BJ (cell line): Measurements from ENCODE around the gene ADCYAP1R1. TPM values are rescaled to one million over a fixed set of nuclear protein-coding genes. Genes with fewer than 3 reads are reported as not detected.

ENCODE experiments used
- CTCF ChIA-PET: fragments of 350-600 bp; formaldehyde crosslinking; extraction: SDS; loops from one replicate; lab custom pipeline; 2021; ENCODE audit warnings: antibody characterized with exemption, inconsistent platforms; lab: Yijun Ruan, JAX
- POLR2A ChIA-PET: fragments of 300-600 bp; sonication (Branson Sonifier 250); formaldehyde crosslinking; extraction: SDS; loops from one replicate; lab custom pipeline; 2021; ENCODE audit warnings: antibody characterized with exemption; lab: Charles Lee
- DNase-seq: peaks from one replicate; pipeline ENCODE4 v3.0.0-alpha.2; 2011; ENCODE audit warnings: low read depth
- H3K27me3 ChIP-seq: 2 replicates; pipeline ENCODE4 v1.6.0; 2011; ENCODE audit warnings: low read length; ENCODE audit not compliant: control insufficient read depth, insufficient read depth
- H3K36me3 ChIP-seq: 2 replicates; pipeline ENCODE4 v1.5.1; 2011; ENCODE audit warnings: low read length; ENCODE audit not compliant: control insufficient read depth, insufficient read depth
- H3K4me3 ChIP-seq: 2 replicates; pipeline ENCODE4 v1.5.1; 2011; ENCODE audit warnings: low read depth, mild to moderate bottlenecking, control low read depth, low read length
- polyA plus RNA-seq: library from polyadenylated mRNA; depleted of rRNA; stranded (reverse); fragments of >200 nt; gene quantifications from 2 replicates; pipeline ENCODE4 v1.2.3, GENCODE V29; 2011
- TF ChIP-seq, protein P1 (sequence below): IDR thresholded peaks from 2 replicates; pipeline ENCODE4 v1.5.1; 2011; ENCODE audit warnings: low read depth, mild to moderate bottlenecking, control low read depth, inconsistent platforms, low read length, moderate library complexity; ENCODE audit not compliant: insufficient read depth

Gene ADCYAP1R1
- polyA plus RNA-seq, 1 experiment = not detected

- CTCF ChIA-PET = interaction anchor here (1.0 to 1.1 kb wide), 2 partner anchors 36 to 103 kb away, joined by 3 read pairs; no protein-coding TSS in a partner anchor
- peaks cover 3% of the 10 kb centered on the region; the same call in 1 of the 2 replicates for H3K27me3 ChIP-seq
- POLR2A ChIA-PET = no interaction called here
- no peak overlapping the region for H3K4me3 ChIP-seq
- TF ChIP-seq, protein P1, sequence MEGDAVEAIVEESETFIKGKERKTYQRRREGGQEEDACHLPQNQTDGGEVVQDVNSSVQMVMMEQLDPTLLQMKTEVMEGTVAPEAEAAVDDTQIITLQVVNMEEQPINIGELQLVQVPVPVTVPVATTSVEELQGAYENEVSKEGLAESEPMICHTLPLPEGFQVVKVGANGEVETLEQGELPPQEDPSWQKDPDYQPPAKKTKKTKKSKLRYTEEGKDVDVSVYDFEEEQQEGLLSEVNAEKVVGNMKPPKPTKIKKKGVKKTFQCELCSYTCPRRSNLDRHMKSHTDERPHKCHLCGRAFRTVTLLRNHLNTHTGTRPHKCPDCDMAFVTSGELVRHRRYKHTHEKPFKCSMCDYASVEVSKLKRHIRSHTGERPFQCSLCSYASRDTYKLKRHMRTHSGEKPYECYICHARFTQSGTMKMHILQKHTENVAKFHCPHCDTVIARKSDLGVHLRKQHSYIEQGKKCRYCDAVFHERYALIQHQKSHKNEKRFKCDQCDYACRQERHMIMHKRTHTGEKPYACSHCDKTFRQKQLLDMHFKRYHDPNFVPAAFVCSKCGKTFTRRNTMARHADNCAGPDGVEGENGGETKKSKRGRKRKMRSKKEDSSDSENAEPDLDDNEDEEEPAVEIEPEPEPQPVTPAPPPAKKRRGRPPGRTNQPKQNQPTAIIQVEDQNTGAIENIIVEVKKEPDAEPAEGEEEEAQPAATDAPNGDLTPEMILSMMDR = no peak
- H3K36me3 ChIP-seq = no peaks in the 10 kb centered on the region
- no peak for DNase-seq
These were observed 32.6 kb upstream of the ADCYAP1R1 start for GRCh38 chr7:31019509-31019908.

DNA sequence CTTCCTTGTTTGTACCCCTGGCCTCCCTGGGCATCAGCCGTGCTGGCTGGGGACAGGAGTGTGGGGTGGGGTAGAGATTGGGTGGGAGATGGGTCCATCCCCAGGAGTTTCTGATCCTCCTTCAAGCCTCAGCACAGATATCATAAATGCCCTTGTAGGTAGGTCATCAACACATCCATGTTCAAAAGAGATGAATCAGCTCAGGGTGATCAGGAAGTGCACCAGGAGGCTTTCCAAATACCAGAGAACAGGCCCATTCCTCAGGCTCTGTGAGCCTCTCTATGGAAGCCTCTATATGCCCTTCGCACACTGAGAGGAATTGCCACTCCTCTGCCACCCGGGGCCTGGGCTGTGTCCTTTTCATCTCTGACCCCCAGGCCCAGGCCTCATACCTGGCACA is 31.9 kb upstream of the ADCYAP1R1 start:
- TF ChIP-seq, protein P1 = no peak
- ChIA-PET POLR2A (no interaction called here), CTCF (interaction anchor here (1.0 to 1.1 kb wide), 2 partner anchors 37 to 103 kb away, joined by 3 read pairs; no protein-coding TSS in a partner anchor)
- Histone ChIP-seq H3K27me3 (peaks cover 3% of the 10 kb centered on the region; the same call in 1 of the 2 replicates), H3K36me3 (no peaks in the 10 kb centered on the region), H3K4me3 (no peak overlapping the region)
- DNase-seq = no peak

GRCh38 chr7:31020652-31021051 is 31.5 kb upstream of the ADCYAP1R1 start:
- TF ChIP-seq, protein P1 = no peak
- H3K4me3 ChIP-seq = no peak overlapping the region
- POLR2A ChIA-PET = no interaction called here
- DNase-seq = no peak
- H3K27me3 ChIP-seq = peaks cover 3% of the 10 kb centered on the region; the same call in 1 of the 2 replicates
- CTCF ChIA-PET = no interaction called here
- no peaks in the 10 kb centered on the region for H3K36me3 ChIP-seq

DNA sequence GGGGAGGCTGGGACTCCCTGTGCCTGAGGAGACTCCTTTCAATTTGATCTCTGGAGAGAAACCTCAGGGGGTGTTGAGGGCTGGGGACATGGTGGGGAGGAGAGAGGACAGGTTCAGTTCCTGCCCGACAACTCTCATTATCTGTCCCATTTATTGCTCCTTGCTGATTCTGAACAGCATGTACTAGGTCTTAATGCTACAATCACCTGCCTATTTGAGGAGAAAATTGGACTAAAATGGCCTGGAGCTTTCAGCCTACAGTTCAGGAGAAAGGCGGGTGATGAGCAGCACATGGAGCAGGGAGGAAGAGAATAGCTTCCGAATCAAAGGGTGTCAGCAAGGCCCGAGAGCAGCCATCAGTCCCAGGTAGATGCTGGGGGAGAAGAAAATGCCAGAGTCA is 30.0 kb upstream of the ADCYAP1R1 start:
- TF ChIP-seq, protein P1 = no peak
- no peaks in the 10 kb centered on the region for H3K36me3 ChIP-seq
- peaks cover 5% of the 10 kb centered on the region; the same call in 1 of the 2 replicates for H3K27me3 ChIP-seq
- DNase-seq = no peak
- ChIA-PET CTCF (no interaction called here), POLR2A (no interaction called here)
- no peak overlapping the region for H3K4me3 ChIP-seq

DNA sequence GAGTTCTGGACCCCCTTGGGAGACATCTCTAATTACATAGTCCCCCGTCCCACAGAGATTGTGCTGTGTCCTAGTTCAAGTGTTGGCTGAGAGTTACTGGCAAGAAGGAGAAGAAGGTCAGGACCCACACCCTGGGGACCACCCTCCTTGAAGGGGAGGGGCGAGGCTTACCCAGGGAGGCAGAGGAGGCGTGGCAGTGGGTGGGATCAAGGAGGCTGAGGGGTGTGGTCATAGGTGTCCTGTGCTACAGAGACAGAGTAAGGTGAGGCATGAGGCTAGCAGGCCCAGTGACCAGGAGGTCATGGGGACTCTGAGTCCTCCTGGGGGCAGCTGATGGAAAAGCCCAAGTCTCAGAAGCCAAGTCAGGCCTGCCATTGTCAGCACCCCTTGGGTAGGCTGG is 29.4 kb upstream of the ADCYAP1R1 start:
- ChIA-PET POLR2A (no interaction called here), CTCF (no interaction called here)
- DNase-seq = no peak
- no peaks in the 10 kb centered on the region for H3K36me3 ChIP-seq
- TF ChIP-seq, protein P1 = no peak
- H3K27me3 ChIP-seq = peaks cover 4% of the 10 kb centered on the region; the same call in 1 of the 2 replicates
- H3K4me3 ChIP-seq = no peak overlapping the region
